A673 (cell line): Measurements from ENCODE around the gene MTM1.

ENCODE experiments used
- EZH2 ChIP-seq: fragments of 200-600 bp; sonication (generic); IDR thresholded peaks from 2 replicates; pipeline ENCODE4 v1.6.1; 2017; ENCODE audit warnings: borderline replicate concordance, low read depth, mild to moderate bottlenecking, mixed read lengths, antibody characterized with exemption, low read length; ENCODE audit not compliant: poor library complexity, severe bottlenecking
- TF ChIP-seq, protein P1 (sequence below): fragments of 300-800, 200-600 bp; sonication (generic); conservative IDR thresholded peaks from 2 replicates; pipeline ENCODE4 v1.5.1; 2017; ENCODE audit warnings: low read depth, mild to moderate bottlenecking, antibody characterized with exemption, low read length, moderate library complexity, mixed read lengths

- TF ChIP-seq EZH2, result no peak
- TF ChIP-seq, protein P1, sequence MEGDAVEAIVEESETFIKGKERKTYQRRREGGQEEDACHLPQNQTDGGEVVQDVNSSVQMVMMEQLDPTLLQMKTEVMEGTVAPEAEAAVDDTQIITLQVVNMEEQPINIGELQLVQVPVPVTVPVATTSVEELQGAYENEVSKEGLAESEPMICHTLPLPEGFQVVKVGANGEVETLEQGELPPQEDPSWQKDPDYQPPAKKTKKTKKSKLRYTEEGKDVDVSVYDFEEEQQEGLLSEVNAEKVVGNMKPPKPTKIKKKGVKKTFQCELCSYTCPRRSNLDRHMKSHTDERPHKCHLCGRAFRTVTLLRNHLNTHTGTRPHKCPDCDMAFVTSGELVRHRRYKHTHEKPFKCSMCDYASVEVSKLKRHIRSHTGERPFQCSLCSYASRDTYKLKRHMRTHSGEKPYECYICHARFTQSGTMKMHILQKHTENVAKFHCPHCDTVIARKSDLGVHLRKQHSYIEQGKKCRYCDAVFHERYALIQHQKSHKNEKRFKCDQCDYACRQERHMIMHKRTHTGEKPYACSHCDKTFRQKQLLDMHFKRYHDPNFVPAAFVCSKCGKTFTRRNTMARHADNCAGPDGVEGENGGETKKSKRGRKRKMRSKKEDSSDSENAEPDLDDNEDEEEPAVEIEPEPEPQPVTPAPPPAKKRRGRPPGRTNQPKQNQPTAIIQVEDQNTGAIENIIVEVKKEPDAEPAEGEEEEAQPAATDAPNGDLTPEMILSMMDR, result no peak
Observed at GRCh38 chrX:150702966-150703694, 134.7 kb downstream of the MTM1 start.
